Endothelial cell of umbilical vein (primary cell): ENCODE measurements around the gene RPL38. TPM values are rescaled to one million over a fixed set of nuclear protein-coding genes. Genes with fewer than 3 reads are reported as not detected.

Experiments
- BruUV-seq: library from RNA; stranded (reverse); fragments of 400-500 nt; replicated peaks from 2 replicates; lab custom pipeline; 2021; lab: Mats Ljungman, UMichigan
- CTCF ChIA-PET: fragments of 300-600, 350-600 bp; sonication (Branson Sonifier 250); formaldehyde crosslinking; loops from one replicate; lab custom pipeline; 2021; ENCODE audit warnings: antibody characterized with exemption, inconsistent platforms; lab: Charles Lee
- POLR2A ChIA-PET: fragments of 300-600, 350-600 bp; sonication (Branson Sonifier 250); formaldehyde crosslinking; loops from one replicate; lab custom pipeline; 2021; ENCODE audit warnings: antibody characterized with exemption, inconsistent platforms; lab: Charles Lee
- DNase-seq: peaks from one replicate; pipeline ENCODE4 v3.0.0-alpha.2; 2011; ENCODE audit warnings: low read depth, low spot score
- FAIRE-seq: peaks from 2 replicates; lab custom pipeline; 2011; peaks lifted over from hg19 to GRCh38; lab: Jason Lieb, UNC
- H2AFZ ChIP-seq: 2 replicates; pipeline ENCODE4 v1.6.0; 2012; ENCODE audit warnings: low read depth, low read length, control low read depth, inconsistent platforms
- H3K27ac ChIP-seq: 2 replicates; pipeline ENCODE4 v1.5.1; 2011; ENCODE audit warnings: low read depth, mild to moderate bottlenecking, control low read depth, low read length, moderate library complexity; ENCODE audit not compliant: insufficient read depth
- H3K27me3 ChIP-seq, 2 experiments: 2 replicates each; pipeline versions ENCODE4 v1.6.0 to v1.6.1; 2011; ENCODE audit warnings: low read length in 2 of 2, mixed read lengths in 1 of 2; ENCODE audit not compliant: control insufficient read depth in 2 of 2, insufficient read depth in 2 of 2
- H3K36me3 ChIP-seq, 2 experiments: 2 replicates in 1 of 2; 3 replicates in 1 of 2; pipeline ENCODE4 v1.5.1; 2011; ENCODE audit warnings: low read length in 2 of 2, mild to moderate bottlenecking in 1 of 2, moderate library complexity in 1 of 2; ENCODE audit not compliant: control insufficient read depth in 2 of 2, insufficient read depth in 2 of 2; ENCODE audit errors: extremely low read depth in 1 of 2
- H3K4me1 ChIP-seq: 3 replicates; pipeline ENCODE4 v1.5.1; 2011; ENCODE audit warnings: mild to moderate bottlenecking, low read length; ENCODE audit not compliant: control insufficient read depth, insufficient read depth; ENCODE audit errors: extremely low read depth
- H3K4me2 ChIP-seq: 2 replicates; pipeline ENCODE4 v1.6.1; 2011; ENCODE audit warnings: low read length, control low read depth, mixed read lengths; ENCODE audit not compliant: insufficient read depth
- H3K4me3 ChIP-seq, 3 experiments: fragments of 200-600 bp in 1 of 3; sonication (generic), shearing (Covaris generic) in 1 of 3; replicated peaks in 1 of 3; 2 replicates each; pipeline ENCODE4 v1.5.1; 2011 to 2016; ENCODE audit warnings: control low read depth in 3 of 3, low read length in 3 of 3, mild to moderate bottlenecking in 2 of 3, inconsistent platforms in 1 of 3, low read depth in 1 of 3, moderate library complexity in 1 of 3; ENCODE audit not compliant: insufficient read depth in 1 of 3
- H3K79me2 ChIP-seq: 2 replicates; pipeline ENCODE4 v1.6.0; 2012; ENCODE audit warnings: low read length, inconsistent platforms; ENCODE audit not compliant: control insufficient read depth, insufficient read depth
- H3K9ac ChIP-seq: replicated peaks from 2 replicates; pipeline ENCODE3; 2011; ENCODE audit warnings: low read length, control low read depth; ENCODE audit not compliant: insufficient read depth; ENCODE audit errors: extremely low read depth
- H3K9me1 ChIP-seq: replicated peaks from 3 replicates; pipeline ENCODE4 v1.6.0; 2011; ENCODE audit warnings: mild to moderate bottlenecking, low read length; ENCODE audit not compliant: control insufficient read depth, insufficient read depth; ENCODE audit errors: extremely low read depth
- H3K9me3 ChIP-seq: replicated peaks from 2 replicates; pipeline ENCODE4 v1.5.1; 2012; ENCODE audit warnings: low read length, inconsistent platforms; ENCODE audit not compliant: control insufficient read depth, insufficient read depth
- H4K20me1 ChIP-seq: replicated peaks from 2 replicates; pipeline ENCODE3; 2011; ENCODE audit warnings: mild to moderate bottlenecking, low read length; ENCODE audit not compliant: control insufficient read depth, insufficient read depth; ENCODE audit errors: extremely low read depth
- CTCF ChIP-seq, 2 donors: IDR thresholded peaks; 1 replicate in 1 of 2; 2 replicates in 1 of 2; pipeline ENCODE4 v1.5.1; 2011; ENCODE audit warnings: low read length in 2 of 2, mild to moderate bottlenecking in 2 of 2, moderate library complexity in 2 of 2, control low read depth in 1 of 2, inconsistent platforms in 1 of 2, low read depth in 1 of 2; ENCODE audit not compliant: insufficient read depth in 1 of 2; ENCODE audit errors: extremely low read depth in 1 of 2
- EZH2 ChIP-seq: IDR thresholded peaks from 2 replicates; pipeline ENCODE4 v1.6.1; 2012; ENCODE audit warnings: borderline replicate concordance, low read depth, mild to moderate bottlenecking, moderate library complexity, low read length, inconsistent platforms; ENCODE audit not compliant: severe bottlenecking
- FOS ChIP-seq: IDR thresholded peaks from 2 replicates; pipeline ENCODE4 v1.6.1; 2011; ENCODE audit warnings: mild to moderate bottlenecking, low read length, moderate library complexity, borderline replicate concordance; ENCODE audit not compliant: insufficient read depth
- GATA2 ChIP-seq: IDR thresholded peaks from 2 replicates; pipeline ENCODE4 v1.7.0; 2011; ENCODE audit warnings: low read depth, mild to moderate bottlenecking, moderate library complexity, mixed read lengths, low read length; ENCODE audit not compliant: insufficient read length, insufficient read depth
- JUN ChIP-seq: IDR thresholded peaks from 2 replicates; pipeline ENCODE4 v1.6.1; 2011; ENCODE audit warnings: borderline replicate concordance, low read depth; ENCODE audit not compliant: insufficient read length, insufficient read depth
- MAX ChIP-seq: IDR thresholded peaks from 2 replicates; pipeline ENCODE4 v1.6.1; 2011; ENCODE audit not compliant: insufficient read depth, insufficient read length
- MYC ChIP-seq: IDR thresholded peaks from one replicate; pipeline ENCODE4 v1.6.1; 2011; ENCODE audit warnings: mild to moderate bottlenecking, low read depth, low read length
- POLR2A ChIP-seq: IDR thresholded peaks from 2 replicates; pipeline ENCODE4 v1.6.1; 2012; ENCODE audit warnings: low read depth, mild to moderate bottlenecking, control low read depth, low read length
- POLR2AphosphoS5 ChIP-seq: IDR thresholded peaks from 2 replicates; pipeline ENCODE4 v1.6.1; 2012; ENCODE audit warnings: low read depth, mild to moderate bottlenecking, control low read depth, low read length, moderate library complexity; ENCODE audit not compliant: insufficient read depth
- dilution Hi-C: fragments of 300-500 bp; cut with MboI; formaldehyde crosslinking; loops from one replicate; pipeline ENCODE4 v1.15.0; 2019; ENCODE audit warnings: low sequenced_read_pairs; ENCODE audit not compliant: extremely low pct_ligation_motif_present
- intact Hi-C: fragments of 100-400 bp; cut with micrococcal nuclease; formaldehyde crosslinking; loops from one replicate; pipeline ENCODE4 v1.10.0; 2022
- polyA plus RNA-seq, 4 experiments: library from polyadenylated mRNA; depleted of rRNA in 3 of 4; stranded (reverse) in 3 of 4; unstranded in 1 of 4; fragments of >200 nt; gene quantifications; 2 replicates each; pipeline versions ENCODE4 v1.2.1 to v1.2.3, GENCODE V29; 2011 to 2012; ENCODE audit warnings: missing spikeins in 1 of 4
- total RNA-seq: library from RNA; stranded (reverse); gene quantifications from 2 replicates; pipeline ENCODE4 v1.2.3, GENCODE V29; 2021

The RPL38 gene
- total and polyA plus RNA-seq, 2 donors (not counting 3 experiments of a cell fraction or from before 2014, with no cell fraction given) = 256 to 1,006 TPM

GRCh38 chr17:74226252-74226651 is 22.8 kb downstream of the RPL38 start:
- DNase-seq = no peak
- Histone ChIP-seq H2AFZ (no peak overlapping the region), H4K20me1 (no peaks in the 10 kb centered on the region), H3K79me2 (no peaks in the 10 kb centered on the region), H3K27ac (no peak overlapping the region), H3K4me2 (no peak overlapping the region), H3K4me3 (no peak overlapping the region), H3K9me1 (no peaks in the 10 kb centered on the region), H3K4me1 (no peaks in the 10 kb centered on the region), H3K9me3 (no peaks in the 10 kb centered on the region), H3K36me3 (no peaks in the 10 kb centered on the region), H3K27me3 (no peaks in the 10 kb centered on the region), H3K9ac (no peak overlapping the region)
- intact Hi-C loops = no loop called here
- no TSS peak for BruUV-seq
- ChIA-PET POLR2A (no interaction called here), CTCF (interaction anchor here (1.1 to 1.5 kb wide), 2 partner anchors 11 to 27 kb away, joined by 3 to 4 read pairs; no protein-coding TSS in a partner anchor)
- no peak for FAIRE-seq
- no peak for TF ChIP-seq POLR2A
- TF ChIP-seq JUN = no peak
- TF ChIP-seq FOS = no peak
- no peak for TF ChIP-seq GATA2
- TF ChIP-seq POLR2AphosphoS5 = no peak
- TF ChIP-seq MAX = no peak
- no peak for TF ChIP-seq CTCF (IDR thresholded peaks at IDR 0.05; ENCODE audit: extremely low read depth in 1 of 2, insufficient read depth in 1 of 2, low read depth in 1 of 2, low read length in 2 of 2)
- TF ChIP-seq MYC = no peak
- TF ChIP-seq EZH2 = no peak
- dilution Hi-C loops = no loop called here
